GM12872 (cell line): Measurements from ENCODE around the gene ARHGEF10L.

Source experiments
- TF ChIP-seq, protein P1 (sequence below): IDR thresholded peaks from 3 replicates; pipeline ENCODE4 v1.5.1; 2011; ENCODE audit warnings: low read depth, mild to moderate bottlenecking, low read length, moderate library complexity; ENCODE audit not compliant: insufficient read depth

ARHGEF10L gene

GRCh38 chr1:17546946-17547670, 7.6 kb downstream of the ARHGEF10L start:
- TF ChIP-seq, protein P1, sequence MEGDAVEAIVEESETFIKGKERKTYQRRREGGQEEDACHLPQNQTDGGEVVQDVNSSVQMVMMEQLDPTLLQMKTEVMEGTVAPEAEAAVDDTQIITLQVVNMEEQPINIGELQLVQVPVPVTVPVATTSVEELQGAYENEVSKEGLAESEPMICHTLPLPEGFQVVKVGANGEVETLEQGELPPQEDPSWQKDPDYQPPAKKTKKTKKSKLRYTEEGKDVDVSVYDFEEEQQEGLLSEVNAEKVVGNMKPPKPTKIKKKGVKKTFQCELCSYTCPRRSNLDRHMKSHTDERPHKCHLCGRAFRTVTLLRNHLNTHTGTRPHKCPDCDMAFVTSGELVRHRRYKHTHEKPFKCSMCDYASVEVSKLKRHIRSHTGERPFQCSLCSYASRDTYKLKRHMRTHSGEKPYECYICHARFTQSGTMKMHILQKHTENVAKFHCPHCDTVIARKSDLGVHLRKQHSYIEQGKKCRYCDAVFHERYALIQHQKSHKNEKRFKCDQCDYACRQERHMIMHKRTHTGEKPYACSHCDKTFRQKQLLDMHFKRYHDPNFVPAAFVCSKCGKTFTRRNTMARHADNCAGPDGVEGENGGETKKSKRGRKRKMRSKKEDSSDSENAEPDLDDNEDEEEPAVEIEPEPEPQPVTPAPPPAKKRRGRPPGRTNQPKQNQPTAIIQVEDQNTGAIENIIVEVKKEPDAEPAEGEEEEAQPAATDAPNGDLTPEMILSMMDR, result no peak

- TF ChIP-seq, protein P1, result no peak
Observed at GRCh38 chr1:17549384-17549783, 9.9 kb downstream of the ARHGEF10L start.

GRCh38 chr1:17550729-17551584, 11.5 kb downstream of the ARHGEF10L start:
- TF ChIP-seq, protein P1, result no peak

GRCh38 chr1:17551755-17552234, 12.3 kb downstream of the ARHGEF10L start:
- TF ChIP-seq, protein P1, result no peak

DNA sequence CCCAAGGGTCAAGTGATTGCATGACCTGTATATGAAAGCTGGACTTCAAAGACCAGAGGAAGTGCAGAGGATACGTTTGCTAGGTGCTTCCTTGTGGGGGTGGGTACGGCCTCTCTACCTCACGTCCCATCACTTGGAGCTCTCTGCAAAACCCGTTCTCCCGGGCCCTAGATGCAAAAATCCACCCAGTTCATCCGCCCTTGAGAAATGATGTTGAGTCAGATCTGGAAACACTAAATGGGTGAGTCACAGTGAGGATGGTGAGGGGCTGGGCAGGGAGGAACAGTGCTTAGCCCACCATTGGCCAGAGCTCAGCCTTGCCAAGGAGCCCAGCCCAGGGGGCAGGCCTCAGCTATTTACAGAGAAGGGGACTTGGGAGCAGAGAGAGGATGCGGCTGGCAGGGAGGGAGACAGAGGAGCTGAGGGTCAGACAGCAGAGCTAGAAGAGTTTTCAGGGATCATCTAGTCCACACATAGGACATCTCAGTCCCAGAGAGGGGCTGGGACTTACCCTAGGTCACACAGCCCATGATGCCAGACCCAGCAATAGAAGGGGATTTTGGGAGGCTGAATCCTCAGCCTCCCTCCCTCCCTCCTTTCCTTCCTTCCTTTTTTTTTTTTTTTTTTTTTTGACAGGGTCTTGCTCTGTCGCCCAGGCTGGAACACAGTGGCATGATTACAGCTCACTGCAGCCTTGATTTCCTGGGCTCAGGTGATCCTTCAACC, 14.6 kb downstream of the ARHGEF10L start:
- TF ChIP-seq, protein P1, result no peak

DNA sequence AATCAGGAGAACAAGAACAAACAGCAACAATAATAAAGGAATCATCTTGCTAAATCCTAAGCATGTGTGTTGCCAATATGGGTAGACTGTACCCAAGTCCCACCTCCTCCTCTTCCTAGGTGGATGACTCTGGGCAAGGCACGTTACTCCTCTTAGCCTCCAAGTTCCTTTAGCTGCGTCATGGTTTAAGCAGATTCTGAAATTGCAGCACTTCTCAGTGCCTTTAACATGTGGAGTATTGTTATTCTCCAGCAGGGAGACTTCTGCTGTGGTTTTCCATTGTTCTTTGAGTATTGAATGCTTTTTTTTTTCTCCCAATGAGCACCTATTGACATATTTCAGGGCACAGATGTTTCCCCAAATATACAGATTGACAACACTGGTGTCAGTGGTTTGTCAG, 15.5 kb downstream of the ARHGEF10L start:
- TF ChIP-seq, protein P1, result no peak

- TF ChIP-seq, protein P1, result no peak
Observed at GRCh38 chr1:17557986-17558385, 18.5 kb downstream of the ARHGEF10L start.
